HEK293 (cell line): Measurements from ENCODE around the gene SLC27A3.

Source experiments
- CTCF ChIA-PET: fragments of 350-600 bp; formaldehyde crosslinking; extraction: SDS; loops from one replicate; lab custom pipeline; 2021; ENCODE audit warnings: antibody characterized with exemption; lab: Yijun Ruan, JAX
- POLR2A ChIA-PET: fragments of 300-600 bp; formaldehyde crosslinking; extraction: SDS; loops from one replicate; lab custom pipeline; 2020; ENCODE audit warnings: antibody characterized with exemption, inconsistent platforms; lab: Yijun Ruan, JAX
- H3K27ac ChIP-seq: fragments of 200-500 bp; sonication (Bioruptor generic); 2 replicates; pipeline ENCODE4 v1.5.1; 2014; ENCODE audit warnings: low read depth, low read length, control low read depth, inconsistent platforms; ENCODE audit errors: extremely low read depth
- H3K36me3 ChIP-seq, 2 experiments: fragments of 200-500 bp in 1 of 2; sonication (Bioruptor generic) in 1 of 2; 1 replicate in 1 of 2; 2 replicates in 1 of 2; pipeline ENCODE4 v1.5.1; 2014 to 2017; ENCODE audit warnings: inconsistent platforms in 2 of 2, low read length in 2 of 2; ENCODE audit not compliant: control insufficient read depth in 2 of 2, insufficient read depth in 1 of 2
- H3K4me1 ChIP-seq: fragments of 200-500 bp; sonication (Bioruptor generic); 2 replicates; pipeline ENCODE4 v1.5.1; 2014; ENCODE audit warnings: mild to moderate bottlenecking, low read length, inconsistent platforms; ENCODE audit not compliant: control insufficient read depth, insufficient read depth
- H3K4me3 ChIP-seq: 2 replicates; pipeline ENCODE4 v1.5.1; 2011; ENCODE audit warnings: low read depth, mild to moderate bottlenecking, control low read depth, low read length, moderate library complexity
- H3K9me3 ChIP-seq: fragments of 200-500 bp; sonication (Bioruptor generic); 2 replicates; pipeline ENCODE4 v1.5.1; 2014; ENCODE audit warnings: low read depth, low read length, inconsistent platforms; ENCODE audit not compliant: control insufficient read depth, insufficient read depth
- ELK4 ChIP-seq: IDR thresholded peaks from 2 replicates; pipeline ENCODE4 v1.6.1; 2011; ENCODE audit warnings: mild to moderate bottlenecking, low read depth, low read length, borderline replicate concordance
- GLI2 ChIP-seq: fragments of 450-650 bp; formaldehyde crosslinking; IDR thresholded peaks from 2 replicates; pipeline ENCODE4; 2017; ENCODE audit warnings: missing biosample characterization, missing genetic modification characterization, low read depth, borderline replicate concordance
- HOXA7 ChIP-seq: sonication (generic); formaldehyde crosslinking; IDR thresholded peaks from 2 replicates; pipeline ENCODE4 v1.8.1; 2022; ENCODE audit warnings: missing genetic modification reagents, borderline replicate concordance
- HOXD13 ChIP-seq: sonication (generic); formaldehyde crosslinking; IDR thresholded peaks from 2 replicates; pipeline ENCODE4 v1.8.0; 2022; ENCODE audit warnings: missing genetic modification reagents, borderline replicate concordance
- MEIS1 ChIP-seq: sonication (generic); formaldehyde crosslinking; IDR thresholded peaks from 2 replicates; pipeline ENCODE4 v1.8.1; 2022; ENCODE audit warnings: missing genetic modification reagents, mild to moderate bottlenecking, borderline replicate concordance
- MYNN ChIP-seq: fragments of 450-650 bp; formaldehyde crosslinking; IDR thresholded peaks from 2 replicates; pipeline ENCODE4 v1.5.1; 2016; ENCODE audit warnings: missing biosample characterization, missing genetic modification characterization, borderline replicate concordance
- MZF1 ChIP-seq: fragments of 450-650 bp; formaldehyde crosslinking; IDR thresholded peaks from 2 replicates; pipeline ENCODE4 v1.5.1; 2017; ENCODE audit warnings: missing biosample characterization, missing genetic modification characterization, borderline replicate concordance
- OSR2 ChIP-seq: fragments of 450-650 bp; formaldehyde crosslinking; IDR thresholded peaks from 2 replicates; pipeline ENCODE4 v1.5.1; 2016; ENCODE audit warnings: missing biosample characterization, missing genetic modification characterization
- PATZ1 ChIP-seq: fragments of 450-650 bp; formaldehyde crosslinking; IDR thresholded peaks from 2 replicates; pipeline ENCODE4 v1.5.1; 2016; ENCODE audit warnings: missing biosample characterization, missing genetic modification characterization
- PRDM1 ChIP-seq: fragments of 450-650 bp; formaldehyde crosslinking; IDR thresholded peaks from 2 replicates; pipeline ENCODE4; 2016; ENCODE audit warnings: missing biosample characterization, missing genetic modification characterization
- ZBTB1 ChIP-seq: fragments of 450-650 bp; formaldehyde crosslinking; IDR thresholded peaks from 2 replicates; pipeline ENCODE4 v1.5.1; 2016; ENCODE audit warnings: missing biosample characterization, missing genetic modification characterization
- ZNF133 ChIP-seq: fragments of 450-650 bp; formaldehyde crosslinking; IDR thresholded peaks from 2 replicates; pipeline ENCODE4 v1.5.1; 2016; ENCODE audit warnings: missing biosample characterization, missing genetic modification characterization
- ZNF157 ChIP-seq: fragments of 450-650 bp; formaldehyde crosslinking; IDR thresholded peaks from 2 replicates; pipeline ENCODE4 v1.5.1; 2016; ENCODE audit warnings: missing biosample characterization, missing genetic modification characterization
- ZNF211 ChIP-seq: fragments of 450-650 bp; formaldehyde crosslinking; IDR thresholded peaks from 2 replicates; pipeline ENCODE4 v1.5.1; 2016; ENCODE audit warnings: low read depth, missing biosample characterization, missing genetic modification characterization
- ZNF239 ChIP-seq: fragments of 450-650 bp; formaldehyde crosslinking; IDR thresholded peaks from 2 replicates; pipeline ENCODE4 v1.5.1; 2016; ENCODE audit warnings: missing biosample characterization, missing genetic modification characterization
- ZNF280D ChIP-seq: fragments of 450-650 bp; formaldehyde crosslinking; IDR thresholded peaks from 2 replicates; pipeline ENCODE4 v1.5.1; 2016; ENCODE audit warnings: missing biosample characterization, missing genetic modification characterization
- ZNF350 ChIP-seq: fragments of 450-650 bp; formaldehyde crosslinking; IDR thresholded peaks from 2 replicates; pipeline ENCODE4 v1.5.0; 2017; ENCODE audit warnings: missing biosample characterization, mild to moderate bottlenecking, missing genetic modification characterization
- ZNF404 ChIP-seq: fragments of 450-650 bp; formaldehyde crosslinking; IDR thresholded peaks from 2 replicates; pipeline ENCODE4 v1.5.1; 2017; ENCODE audit warnings: missing biosample characterization, missing genetic modification characterization
- ZNF423 ChIP-seq: fragments of 450-650 bp; formaldehyde crosslinking; IDR thresholded peaks from 2 replicates; pipeline ENCODE4 v1.5.1; 2016; ENCODE audit warnings: missing biosample characterization, missing genetic modification characterization
- ZNF513 ChIP-seq: fragments of 450-650 bp; IDR thresholded peaks from 2 replicates; pipeline ENCODE4 v1.5.1; 2018; ENCODE audit warnings: missing biosample characterization, missing genetic modification characterization
- ZNF645 ChIP-seq: fragments of 450-650 bp; formaldehyde crosslinking; IDR thresholded peaks from 2 replicates; pipeline ENCODE4; 2016; ENCODE audit warnings: missing biosample characterization, missing genetic modification characterization
- ZNF670 ChIP-seq: fragments of 450-650 bp; formaldehyde crosslinking; IDR thresholded peaks from 2 replicates; pipeline ENCODE4 v1.5.1; 2016; ENCODE audit warnings: missing biosample characterization, missing genetic modification characterization, low read depth
- ZNF677 ChIP-seq: fragments of 450-650 bp; IDR thresholded peaks from 2 replicates; pipeline ENCODE4 v1.5.0; 2018; ENCODE audit warnings: missing biosample characterization, mild to moderate bottlenecking, missing genetic modification characterization, moderate library complexity
- ZSCAN18 ChIP-seq: fragments of 450-650 bp; formaldehyde crosslinking; IDR thresholded peaks from 2 replicates; pipeline ENCODE4 v1.5.1; 2016; ENCODE audit warnings: missing biosample characterization, missing genetic modification characterization
- ZSCAN4 ChIP-seq: fragments of 450-650 bp; formaldehyde crosslinking; IDR thresholded peaks from 2 replicates; pipeline ENCODE4 v1.5.1; 2017; ENCODE audit warnings: missing biosample characterization, missing genetic modification characterization

Gene SLC27A3

GRCh38 chr1:153769221-153769620, 6.0 kb upstream of the SLC27A3 start:
- CTCF ChIA-PET, result interaction anchor here (0.6 to 1.1 kb wide), 2 partner anchors 92 to 566 kb away, joined by 3 read pairs; no protein-coding TSS in a partner anchor
- no peak overlapping the region for H3K27ac ChIP-seq

GRCh38 chr1:153770797-153771196, 4.4 kb upstream of the SLC27A3 start:
- ChIA-PET CTCF (interaction anchor here (0.7 to 1.1 kb wide), 2 partner anchors 51 to 216 kb away, joined by 3 to 5 read pairs; no protein-coding TSS in a partner anchor), POLR2A (interaction anchor here (1.7 kb wide), 1 partner anchor 220 kb away, joined by 6 read pairs; the partner anchor contains the start of gene RPS27)
- H3K36me3 ChIP-seq, result peaks cover 24 to 85% of the 10 kb centered on the region in 2 experiments
- no peak overlapping the region for H3K27ac ChIP-seq
- H3K4me1 ChIP-seq, result peaks cover 4% of the 10 kb centered on the region; the same call in 1 of the 2 replicates
- no peaks in the 10 kb centered on the region for H3K9me3 ChIP-seq
- H3K4me3 ChIP-seq, result no peak overlapping the region
- TF ChIP-seq ZNF133 (tag by site-specific recombination), result no peak
- no peak for TF ChIP-seq ZNF280D (tag by site-specific recombination)
- TF ChIP-seq ZNF645 (tag by site-specific recombination), result no peak
- TF ChIP-seq ZSCAN4 (tag by site-specific recombination), result no peak
- no peak for TF ChIP-seq GLI2 (tag by site-specific recombination)
- TF ChIP-seq ZNF211, result no peak

More at GRCh38 chr1:153769221-153769620, 6.0 kb upstream of the SLC27A3 start:
- Histone ChIP-seq H3K4me3 (no peak overlapping the region), H3K9me3 (no peaks in the 10 kb centered on the region), H3K36me3 (peaks cover 32 to 95% of the 10 kb centered on the region in 2 experiments), H3K4me1 (no peaks in the 10 kb centered on the region)
- TF ChIP-seq ZNF239 (no peak), OSR2 (tag by site-specific recombination) (no peak), ELK4 (no peak), MEIS1 (CRISPR knock-in tag) (no peak), MYNN (no peak), HOXD13 (no peak), ZNF513 (tag by site-specific recombination) (no peak), HOXA7 (CRISPR knock-in tag) (no peak), ZSCAN18 (tag by site-specific recombination) (no peak), ZNF350 (tag by site-specific recombination) (no peak), ZBTB1 (tag by site-specific recombination) (no peak), ZNF157 (tag by site-specific recombination) (no peak), MZF1 (tag by site-specific recombination) (no peak), ZNF670 (no peak), ZNF404 (tag by site-specific recombination) (no peak), PATZ1 (tag by site-specific recombination) (no peak), ZNF677 (tag by site-specific recombination) (no peak), ZNF423 (no peak), PRDM1 (tag by site-specific recombination) (no peak)
- POLR2A ChIA-PET, result no interaction called here
